Psoas muscle (tissue), 8 donors: Measurements from ENCODE around the gene SLC36A4. TPM values are rescaled to one million over a fixed set of nuclear protein-coding genes. Genes with fewer than 3 reads are reported as not detected.

Source experiments
- ATAC-seq, 4 donors: fragments of 200-7000 bp; cut with Tn5 transposase; one replicate each; pipeline ENCODE4 v1.9.1; 2020; ENCODE audit warnings: moderate library complexity in 3 of 4, mild to moderate bottlenecking in 2 of 4
- DNase-seq, 2 donors: peaks; one replicate each; pipeline ENCODE4 v3.0.0-alpha.2; 2020
- H3K27ac ChIP-seq: fragments of 200-600 bp; one replicate; pipeline ENCODE4 v1.8.0; 2022
- H3K27me3 ChIP-seq, 3 donors: fragments of 200-600 bp in 1 of 3; one replicate each; pipeline versions ENCODE4 v1.6.1 to v1.8.0; 2013 to 2022; ENCODE audit warnings: low read length in 2 of 3, mild to moderate bottlenecking in 2 of 3, moderate library complexity in 1 of 3; ENCODE audit not compliant: insufficient read depth in 3 of 3
- H3K36me3 ChIP-seq, 2 donors: fragments of 200-600 bp in 1 of 2; one replicate each; pipeline versions ENCODE4 v1.6.1 to v1.8.0; 2013 to 2022; ENCODE audit warnings: low read depth in 1 of 2, mild to moderate bottlenecking in 1 of 2, moderate library complexity in 1 of 2; ENCODE audit not compliant: insufficient read depth in 1 of 2
- H3K4me1 ChIP-seq: fragments of 200-600 bp; one replicate; pipeline ENCODE4 v1.8.0; 2022
- H3K4me3 ChIP-seq: fragments of 200-600 bp; one replicate; pipeline ENCODE4 v1.8.0; 2022; ENCODE audit warnings: mild to moderate bottlenecking
- H3K9me3 ChIP-seq: fragments of 200-600 bp; one replicate; pipeline ENCODE4 v1.8.0; 2022
- WGBS, 3 donors: extraction: QIAGEN DNeasy Blood & Tissue Kit; methylation state at CpG; one replicate each; pipeline versions ENCODE4 v1.1.6 to v1.1.7; 2013; 5-methylcytosine and 5-hydroxymethylcytosine counted together
- intact Hi-C, 2 donors: fragments of 100-400 bp; cut with DNase I; formaldehyde crosslinking; loops; one replicate each; pipeline versions ENCODE4 v1.11.0 to v1.14.2; 2022
- polyA plus RNA-seq, 3 donors: library from polyadenylated mRNA; stranded (reverse); fragments of 200-250 nt; gene quantifications; one replicate each; pipeline ENCODE4 v1.2.3, GENCODE V29; 2013
- total RNA-seq, 4 donors: library from RNA; stranded (reverse); fragmentation: NEBNext Ultra II Directional in 2 of 4; extraction: Animal tissue kit (Norgen Biotek cat#: 25700) in 2 of 4; gene quantifications; one replicate each; pipeline versions ENCODE4 v1.2.1 to v1.2.4, GENCODE V29; 2021 to 2023
- TF ChIP-seq, protein P1 (sequence below): fragments of 200-600 bp; IDR thresholded peaks from one replicate; pipeline ENCODE4 v1.8.0; 2022; ENCODE audit warnings: antibody characterized with exemption
- donor health status: healthy with polysubstance abuse.
- donor health status: DM: no; HTN: no; CAD: no; lungs with moderate emphysema.
- donor health status: Bipolar disorder and iron deficiency.
- donor health status: healthy.
- donor health status: DM: yes; HTN: yes; CAD: no.
- donor health status: DM: no; HTN: no; CAD: no.
- donor health status: DM: no; HTN: no; CAD: no.
- donor health status: DM: yes; HTN: yes; CAD: no.

Gene SLC36A4
- total and polyA plus RNA-seq, 7 donors, result 2.2 to 5.5 (median 3.0) TPM

DNA sequence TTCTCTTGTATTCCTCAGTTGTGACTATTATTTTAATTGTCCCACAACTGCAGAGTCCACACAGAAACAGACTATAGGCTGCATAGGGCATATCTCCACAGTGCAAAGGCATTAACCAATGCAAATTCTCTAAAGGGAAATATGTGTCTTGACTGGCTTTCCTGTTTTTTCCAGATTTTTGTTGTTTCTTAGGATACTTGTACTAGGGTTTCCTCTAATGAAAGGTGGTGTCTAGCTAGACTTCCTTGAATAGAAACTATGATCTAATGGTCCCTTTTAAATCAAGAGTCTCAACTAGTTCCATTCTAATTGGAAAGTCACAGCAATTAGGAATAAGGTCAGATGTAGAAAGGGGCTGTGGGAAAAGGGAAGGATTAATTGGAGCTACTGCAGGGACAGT lies 37.6 kb downstream of the SLC36A4 start:
- DNase-seq (no peak), ATAC-seq (no peak)
- peaks cover 0 to 17% of the 10 kb centered on the region in 2 donors for H3K36me3 ChIP-seq
- H3K9me3 ChIP-seq, result no peaks in the 10 kb centered on the region
- TF ChIP-seq, protein P1, sequence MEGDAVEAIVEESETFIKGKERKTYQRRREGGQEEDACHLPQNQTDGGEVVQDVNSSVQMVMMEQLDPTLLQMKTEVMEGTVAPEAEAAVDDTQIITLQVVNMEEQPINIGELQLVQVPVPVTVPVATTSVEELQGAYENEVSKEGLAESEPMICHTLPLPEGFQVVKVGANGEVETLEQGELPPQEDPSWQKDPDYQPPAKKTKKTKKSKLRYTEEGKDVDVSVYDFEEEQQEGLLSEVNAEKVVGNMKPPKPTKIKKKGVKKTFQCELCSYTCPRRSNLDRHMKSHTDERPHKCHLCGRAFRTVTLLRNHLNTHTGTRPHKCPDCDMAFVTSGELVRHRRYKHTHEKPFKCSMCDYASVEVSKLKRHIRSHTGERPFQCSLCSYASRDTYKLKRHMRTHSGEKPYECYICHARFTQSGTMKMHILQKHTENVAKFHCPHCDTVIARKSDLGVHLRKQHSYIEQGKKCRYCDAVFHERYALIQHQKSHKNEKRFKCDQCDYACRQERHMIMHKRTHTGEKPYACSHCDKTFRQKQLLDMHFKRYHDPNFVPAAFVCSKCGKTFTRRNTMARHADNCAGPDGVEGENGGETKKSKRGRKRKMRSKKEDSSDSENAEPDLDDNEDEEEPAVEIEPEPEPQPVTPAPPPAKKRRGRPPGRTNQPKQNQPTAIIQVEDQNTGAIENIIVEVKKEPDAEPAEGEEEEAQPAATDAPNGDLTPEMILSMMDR, result no peak
- H3K27me3 ChIP-seq, result no peaks in the 10 kb centered on the region
- no peaks in the 10 kb centered on the region for H3K4me1 ChIP-seq
- no peak overlapping the region for H3K27ac ChIP-seq
- intact Hi-C loops, result no loop called here
- H3K4me3 ChIP-seq, result no peak overlapping the region

DNA sequence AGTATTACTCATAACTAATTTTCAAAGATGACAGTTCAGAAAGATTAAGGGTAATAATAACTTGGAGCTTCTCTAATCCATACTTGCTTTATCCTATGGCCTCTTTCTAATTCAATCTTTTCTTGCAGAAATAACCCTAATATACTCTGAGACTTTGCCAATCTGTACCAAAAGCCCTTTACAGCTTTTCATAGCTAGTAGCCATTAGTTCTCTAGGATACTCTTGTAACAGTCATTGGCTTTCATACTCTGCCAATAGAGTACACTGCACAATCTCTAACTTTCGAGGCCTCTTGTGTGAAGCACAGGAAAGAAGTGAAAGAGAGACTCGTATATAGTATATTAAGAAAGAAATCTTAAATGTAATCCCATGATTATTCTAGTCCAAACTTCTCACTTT lies 38.1 kb downstream of the SLC36A4 start:
- Histone ChIP-seq H3K9me3 (no peaks in the 10 kb centered on the region), H3K4me1 (no peaks in the 10 kb centered on the region), H3K27ac (no peak overlapping the region), H3K27me3 (no peaks in the 10 kb centered on the region), H3K4me3 (no peak overlapping the region), H3K36me3 (peaks cover 0 to 14% of the 10 kb centered on the region in 2 donors)
- ATAC-seq (no peak), DNase-seq (no peak)
- TF ChIP-seq, protein P1, result no peak
- intact Hi-C loops, result loop anchor here in 1 of 2 donors (2.0 kb wide), 1 partner anchor 47 kb away; no protein-coding TSS in a partner anchor
- 78 to 87% (median 78%) methylated on average over 2 of the region's 2 CpGs for WGBS, 3 donors

DNA sequence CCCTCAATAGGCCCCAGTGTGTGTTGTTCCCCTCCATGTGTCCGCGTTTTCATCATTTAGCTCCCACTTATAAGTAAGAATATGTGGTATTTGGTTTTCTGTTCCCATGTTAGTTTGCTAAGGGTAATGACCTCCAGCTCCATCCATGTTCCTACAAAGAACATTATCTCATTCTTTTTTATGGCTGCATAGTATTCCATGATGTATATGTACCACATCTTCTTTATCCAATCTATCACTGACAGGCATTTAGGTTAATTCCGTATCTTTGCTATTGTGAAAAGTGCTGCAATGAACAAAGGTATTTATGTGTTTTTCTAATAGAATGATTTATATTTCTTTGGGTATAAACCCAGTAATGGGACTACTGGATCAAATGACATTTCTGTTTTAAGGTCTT lies 42.1 kb downstream of the SLC36A4 start:
- TF ChIP-seq, protein P1, result no peak
- WGBS, 3 donors, result 98 to 100% (median 100%) methylated on average over 3 of the region's 3 CpGs
- Histone ChIP-seq H3K4me3 (no peak overlapping the region), H3K9me3 (no peaks in the 10 kb centered on the region), H3K27me3 (no peaks in the 10 kb centered on the region), H3K27ac (no peak overlapping the region), H3K4me1 (no peaks in the 10 kb centered on the region), H3K36me3 (peaks cover 0 to 5% of the 10 kb centered on the region in 2 donors)
- DNase-seq (no peak), ATAC-seq (no peak)
- intact Hi-C loops, result no loop called here

DNA sequence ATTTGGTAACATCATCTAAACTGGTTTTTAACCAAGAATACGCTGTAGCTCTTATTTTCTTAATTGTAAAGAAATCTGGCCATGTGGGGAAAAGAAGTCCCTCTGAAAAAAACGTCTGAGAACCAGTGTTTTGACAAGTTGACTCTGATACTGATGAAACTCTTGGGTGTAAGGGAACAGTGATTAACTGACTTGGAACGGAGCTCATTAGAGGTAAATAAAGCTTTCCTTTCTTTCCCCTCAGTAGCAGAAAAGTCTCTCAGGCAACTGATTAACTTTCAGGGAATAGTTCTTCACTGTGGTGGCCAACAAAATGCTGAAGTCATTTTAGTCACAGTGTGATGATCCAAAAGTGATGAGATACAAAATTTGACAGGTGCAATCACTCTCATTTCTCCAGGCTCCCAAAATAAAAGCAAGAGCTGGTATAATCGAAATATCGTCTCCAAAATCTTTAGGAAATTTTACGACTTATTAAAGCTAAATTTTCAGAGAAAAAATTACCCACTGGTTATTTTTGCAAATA lies 52.3 kb downstream of the SLC36A4 start:
- H3K9me3 ChIP-seq, result no peaks in the 10 kb centered on the region
- 34 to 51% (median 38%) methylated on average over 6 of the region's 6 CpGs for WGBS, 3 donors
- H3K4me3 ChIP-seq, result no peak overlapping the region
- no peak overlapping the region for H3K27ac ChIP-seq
- intact Hi-C loops, result no loop called here
- H3K36me3 ChIP-seq, result no peaks in the 10 kb centered on the region
- no peak for DNase-seq
- H3K27me3 ChIP-seq, result no peaks in the 10 kb centered on the region
- TF ChIP-seq, protein P1, result no peak
- no peaks in the 10 kb centered on the region for H3K4me1 ChIP-seq
- ATAC-seq, result no peak

DNA sequence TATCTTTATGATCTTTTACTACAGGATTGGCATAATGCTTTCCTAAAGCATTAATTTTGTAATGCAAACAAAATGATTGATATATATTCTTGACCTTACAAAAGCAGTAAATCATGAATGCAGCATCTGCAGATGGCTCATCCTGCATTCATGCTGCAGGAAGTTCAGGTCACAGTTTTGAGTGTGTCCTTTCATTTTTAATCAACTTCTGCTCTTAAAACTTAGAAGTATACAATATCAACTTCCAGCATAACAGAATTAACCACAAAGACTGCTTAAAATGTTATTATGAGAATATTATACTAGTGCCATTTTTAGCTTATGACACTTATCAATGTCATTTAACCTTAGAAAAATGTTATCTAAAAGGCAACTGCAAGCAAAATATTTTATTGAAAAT lies 54.0 kb downstream of the SLC36A4 start:
- no peaks in the 10 kb centered on the region for H3K27me3 ChIP-seq
- H3K36me3 ChIP-seq, result no peaks in the 10 kb centered on the region
- intact Hi-C loops, result no loop called here
- DNase-seq, result no peak
- no peak for ATAC-seq
- H3K4me1 ChIP-seq, result no peaks in the 10 kb centered on the region
- no peak overlapping the region for H3K4me3 ChIP-seq
- H3K9me3 ChIP-seq, result no peaks in the 10 kb centered on the region
- no peak overlapping the region for H3K27ac ChIP-seq
- TF ChIP-seq, protein P1, result no peak
